Measurements from ENCODE around the gene ATOSB.

Gene ATOSB

GRCh38 chr9:35054871-35055644 is 60.6 kb downstream of the ATOSB start:
- no peak overlapping the region for H3K9ac ChIP-seq (ENCODE audit: low read depth in 1 of 2, low read length in 2 of 2)
- H3K27me3 ChIP-seq (ENCODE audit: control insufficient read depth in 2 of 2, insufficient read depth in 2 of 2, low read length in 2 of 2) = no peaks in the 10 kb centered on the region
- no peaks in the 10 kb centered on the region for H3K9me3 ChIP-seq (ENCODE audit: control insufficient read depth in 2 of 2, low read length in 2 of 2)
- peaks cover 43 to 64% of the 10 kb centered on the region in 2 donors for H3K36me3 ChIP-seq (ENCODE audit: control insufficient read depth in 2 of 2, insufficient read depth in 2 of 2, low read length in 2 of 2)
- H3K4me1 ChIP-seq (ENCODE audit: control insufficient read depth in 2 of 2, insufficient read depth in 2 of 2, low read length in 2 of 2) = no peaks in the 10 kb centered on the region
- no peak overlapping the region for H3K4me3 ChIP-seq (ENCODE audit: low read length in 2 of 2)
- H3K27ac ChIP-seq (ENCODE audit: low read depth in 2 of 2, low read length in 2 of 2) = no peak overlapping the region

- H3K27me3 ChIP-seq (ENCODE audit: control insufficient read depth in 2 of 2, insufficient read depth in 2 of 2, low read length in 2 of 2) = no peaks in the 10 kb centered on the region
- no peak overlapping the region for H3K9ac ChIP-seq (ENCODE audit: low read depth in 1 of 2, low read length in 2 of 2)
- no peak overlapping the region for H3K4me3 ChIP-seq (ENCODE audit: low read length in 2 of 2)
- H3K4me1 ChIP-seq (ENCODE audit: control insufficient read depth in 2 of 2, insufficient read depth in 2 of 2, low read length in 2 of 2) = no peaks in the 10 kb centered on the region
- H3K9me3 ChIP-seq (ENCODE audit: control insufficient read depth in 2 of 2, low read length in 2 of 2) = no peaks in the 10 kb centered on the region
- H3K36me3 ChIP-seq (ENCODE audit: control insufficient read depth in 2 of 2, insufficient read depth in 2 of 2, low read length in 2 of 2) = peaks cover 38 to 59% of the 10 kb centered on the region in 2 donors
- H3K27ac ChIP-seq (ENCODE audit: low read depth in 2 of 2, low read length in 2 of 2) = no peak overlapping the region
Measured at GRCh38 chr9:35054185-35054835, 61.4 kb downstream of the ATOSB start.

All from mucosa of rectum (tissue), 2 donors.